Measurements from ENCODE around the gene KCNK2. TPM values are rescaled to one million over a fixed set of nuclear protein-coding genes. Genes with fewer than 3 reads are reported as not detected.

KCNK2 gene
- total and polyA plus RNA-seq, 2 of the 4 experiments (the other 2 are of a cell fraction) = 45.9 to 86.9 TPM

GRCh38 chr1:215076322-215076721 is 6.2 kb upstream of the KCNK2 start:
- CTCF ChIA-PET = interaction anchor here (0.7 to 1.6 kb wide), 4 partner anchors 9 to 415 kb away, joined by 3 to 4 read pairs (median 3); no protein-coding TSS in a partner anchor

More at GRCh38 chr1:215076322-215076721, 6.2 kb upstream of the KCNK2 start:
- Histone ChIP-seq H3K9ac (ENCODE audit: low read depth, low read length) (no peak overlapping the region), H3K27me3 (ENCODE audit: control insufficient read depth, insufficient read depth, low read length) (no peaks in the 10 kb centered on the region), H4K91ac (ENCODE audit: insufficient read depth, low read depth, low read length) (no peak overlapping the region), H2BK5ac (ENCODE audit: low read depth, low read length, poor library complexity, severe bottlenecking) (no peak overlapping the region), H2AFZ (replicated peaks; ENCODE audit: low read length, poor library complexity) (no peak overlapping the region), H2AK9ac (replicated peaks; ENCODE audit: low read depth, low read length, poor library complexity) (no peak overlapping the region), H3K4me1 (ENCODE audit: control insufficient read depth, insufficient read depth, low read length) (no peaks in the 10 kb centered on the region), H2AK5ac (ENCODE audit: low read depth, low read length) (no peak overlapping the region), H3K79me1 (ENCODE audit: low read depth in 1 of 2, low read length in 2 of 2) (no peaks in the 10 kb centered on the region), H3K27ac (ENCODE audit: insufficient read depth, low read length) (no peak overlapping the region), H3K4ac (ENCODE audit: low read depth, low read length) (no peak overlapping the region), H3K56ac (ENCODE audit: extremely low read depth, insufficient read depth, low read length) (no peak overlapping the region), H2BK120ac (ENCODE audit: low read depth, low read length) (no peak overlapping the region), H4K20me1 (ENCODE audit: insufficient read depth, low read length) (no peaks in the 10 kb centered on the region), H3K23ac (ENCODE audit: low read depth, low read length) (no peak overlapping the region), H2BK20ac (ENCODE audit: low read depth, low read length) (peak overlapping the region; percentile 63; the same call in 1 of the 2 replicates), H3K4me2 (ENCODE audit: low read depth, low read length) (no peak overlapping the region), H3K14ac (replicated peaks; ENCODE audit: low read depth, low read length) (no peak overlapping the region), H3K18ac (ENCODE audit: low read depth, low read length) (no peak overlapping the region), H3K9me3 (ENCODE audit: control insufficient read depth, insufficient read depth, low read length) (no peaks in the 10 kb centered on the region), H3K4me3 (ENCODE audit: insufficient read depth, low read depth, low read length) (no peak overlapping the region), H4K8ac (ENCODE audit: low read depth in 2 of 2, low read length in 2 of 2) (no peak overlapping the region), H3K36me3 (ENCODE audit: control insufficient read depth, insufficient read depth, low read length) (no peaks in the 10 kb centered on the region), H3K9me1 (ENCODE audit: insufficient read depth, low read length) (no peaks in the 10 kb centered on the region; the same call in 1 of the 2 replicates), H4K5ac (ENCODE audit: low read depth, low read length) (no peak overlapping the region), H2BK15ac (ENCODE audit: low read depth, low read length) (no peak overlapping the region)
- no CpG with 5 or more reads among the region's 1 CpG for WGBS, 2 experiments (ENCODE audit: extremely low coverage in 2 of 2, insufficient read length in 1 of 2)
- dilution Hi-C loops (cut with HindIII; ENCODE audit: low sequenced_read_pairs, unreplicated experiment) = no loop called here
- TF ChIP-seq SMC3 (IDR thresholded peaks at IDR 0.05; ENCODE audit: low read depth, low read length) (peak; percentile 39; the same call in 1 of the 2 replicates), NFE2L2 (IDR thresholded peaks at IDR 0.05; ENCODE audit: low read depth, low read length) (no peak), RAD21 (IDR thresholded peaks at IDR 0.05; ENCODE audit: low read length) (peak; percentile 58), MXI1 (IDR thresholded peaks at IDR 0.05; ENCODE audit: borderline replicate concordance, low read depth, low read length) (no peak)
- TF ChIP-seq, protein P1, sequence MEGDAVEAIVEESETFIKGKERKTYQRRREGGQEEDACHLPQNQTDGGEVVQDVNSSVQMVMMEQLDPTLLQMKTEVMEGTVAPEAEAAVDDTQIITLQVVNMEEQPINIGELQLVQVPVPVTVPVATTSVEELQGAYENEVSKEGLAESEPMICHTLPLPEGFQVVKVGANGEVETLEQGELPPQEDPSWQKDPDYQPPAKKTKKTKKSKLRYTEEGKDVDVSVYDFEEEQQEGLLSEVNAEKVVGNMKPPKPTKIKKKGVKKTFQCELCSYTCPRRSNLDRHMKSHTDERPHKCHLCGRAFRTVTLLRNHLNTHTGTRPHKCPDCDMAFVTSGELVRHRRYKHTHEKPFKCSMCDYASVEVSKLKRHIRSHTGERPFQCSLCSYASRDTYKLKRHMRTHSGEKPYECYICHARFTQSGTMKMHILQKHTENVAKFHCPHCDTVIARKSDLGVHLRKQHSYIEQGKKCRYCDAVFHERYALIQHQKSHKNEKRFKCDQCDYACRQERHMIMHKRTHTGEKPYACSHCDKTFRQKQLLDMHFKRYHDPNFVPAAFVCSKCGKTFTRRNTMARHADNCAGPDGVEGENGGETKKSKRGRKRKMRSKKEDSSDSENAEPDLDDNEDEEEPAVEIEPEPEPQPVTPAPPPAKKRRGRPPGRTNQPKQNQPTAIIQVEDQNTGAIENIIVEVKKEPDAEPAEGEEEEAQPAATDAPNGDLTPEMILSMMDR (conservative IDR thresholded peaks at IDR 0.05; ENCODE audit: low read depth, low read length) = peak; percentile 46
- BruUV-seq (replicated peaks) = no TSS peak
- intact Hi-C loops (cut with micrococcal nuclease) = no loop called here
- ATAC-seq (ENCODE audit: low read depth) = peak; percentile 42
- in situ Hi-C loops (cut with MboI; ENCODE audit: low sequenced_read_pairs) = no loop called here
- POLR2A ChIA-PET (ENCODE audit: unreplicated experiment) = no interaction called here
- peak; percentile 62 for DNase-seq
